Fibroblast of mammary gland (primary cell): Measurements from ENCODE around the gene TRABD2A.

Experiments used
- DNase-seq: peaks from one replicate; pipeline ENCODE4 v3.0.0-alpha.2; 2010; ENCODE audit warnings: low read depth
- H3K4me3 ChIP-seq: 2 replicates; pipeline ENCODE4 v1.5.1; 2011; ENCODE audit warnings: low read depth, mild to moderate bottlenecking, low read length, moderate library complexity; ENCODE audit not compliant: control insufficient read depth
- CTCF ChIP-seq: conservative IDR thresholded peaks from 2 replicates; pipeline ENCODE4 v1.5.1; 2011; ENCODE audit warnings: low read depth, low read length, inconsistent platforms; ENCODE audit not compliant: control insufficient read depth, insufficient read depth

TRABD2A gene

GRCh38 chr2:84908948-84909713 lies 28.2 kb upstream of the TRABD2A start:
- no peak for TF ChIP-seq CTCF
- H3K4me3 ChIP-seq = no peak overlapping the region
- no peak for DNase-seq

GRCh38 chr2:84906900-84907714 lies 26.2 kb upstream of the TRABD2A start:
- no peak for TF ChIP-seq CTCF
- DNase-seq = peak; percentile 91
- H3K4me3 ChIP-seq = peak overlapping the region; percentile 80

- DNase-seq = peak; percentile 2
- no peak for TF ChIP-seq CTCF
- peak overlapping the region; percentile 80 for H3K4me3 ChIP-seq
Observed at GRCh38 chr2:84906108-84906899, 25.4 kb upstream of the TRABD2A start.

GRCh38 chr2:84905181-84906107 lies 24.6 kb upstream of the TRABD2A start, which contains the start of gene TMSB10:
Gene TMSB10 (plus strand): TSS chr2:84905656.
- peak within 1 kb of the TSS; percentile 80 for H3K4me3 ChIP-seq
- no peak for TF ChIP-seq CTCF
- DNase-seq = peak; percentile 73

- TF ChIP-seq CTCF = no peak
- DNase-seq = peak; percentile 84
- H3K4me3 ChIP-seq = peak overlapping the region; percentile 75
Observed at GRCh38 chr2:84904717-84905174, 23.9 kb upstream of the TRABD2A start.
